Measurements from ENCODE around the gene WASHC2A.
"Not testable (repeated sequence)": the region's sequence is repeated elsewhere in the genome, so short reads cannot be mapped to it uniquely, and the experiment has no call there.

WASHC2A gene

DNA sequence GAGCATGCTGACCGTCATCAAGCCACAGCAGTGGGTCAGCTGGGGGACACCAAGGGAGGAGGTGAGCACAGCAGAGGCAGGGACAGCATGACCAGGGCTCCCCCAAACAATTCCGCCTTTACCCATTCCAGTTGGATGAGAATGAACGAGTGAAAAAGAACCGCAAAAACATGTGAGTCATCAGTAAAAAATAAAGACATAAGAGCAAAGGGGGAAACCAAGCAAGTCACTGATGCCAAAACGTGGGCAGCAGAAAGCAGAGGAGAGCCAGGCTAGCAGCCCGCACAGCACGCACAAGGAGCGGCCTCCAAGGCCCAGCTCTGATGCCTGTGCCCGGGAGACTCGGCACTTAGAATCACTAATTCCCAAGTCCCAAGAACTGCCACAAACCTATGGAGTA is 7.8 kb upstream of the WASHC2A start:
- DNase-seq (ENCODE audit: low read depth, low spot score): not testable (repeated sequence)

GRCh38 chr10:50061548-50061947 is 6.2 kb upstream of the WASHC2A start:
- not testable (repeated sequence) for DNase-seq (ENCODE audit: low read depth, low spot score)

- no peak for DNase-seq (ENCODE audit: low read depth, low spot score)
Observed at GRCh38 chr10:50063100-50063499, 4.7 kb upstream of the WASHC2A start.

GRCh38 chr10:50068352-50068659 is 552 bp downstream of the WASHC2A start:
- not testable (repeated sequence) for DNase-seq (ENCODE audit: low read depth, low spot score)

DNA sequence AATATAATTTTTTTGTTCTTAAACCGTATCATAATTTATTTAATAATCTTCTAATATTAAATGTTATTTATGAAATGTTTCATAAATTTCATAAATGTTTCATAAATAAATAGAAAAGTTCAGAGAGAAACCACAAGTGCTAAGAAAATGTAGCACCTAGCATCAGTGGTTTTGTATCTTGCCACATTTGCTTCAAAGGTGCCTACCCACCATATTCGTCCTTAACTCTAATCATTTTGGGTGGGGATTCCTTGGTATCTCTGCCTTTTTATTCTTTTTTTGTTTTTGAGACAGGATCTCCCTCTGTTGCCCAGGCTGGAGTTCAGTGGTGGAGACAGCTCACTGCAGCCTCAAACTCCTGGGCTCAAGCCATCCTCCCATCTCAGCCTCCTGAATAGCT is 7.4 kb downstream of the WASHC2A start:
- not testable (repeated sequence) for DNase-seq (ENCODE audit: low read depth, low spot score)

DNA sequence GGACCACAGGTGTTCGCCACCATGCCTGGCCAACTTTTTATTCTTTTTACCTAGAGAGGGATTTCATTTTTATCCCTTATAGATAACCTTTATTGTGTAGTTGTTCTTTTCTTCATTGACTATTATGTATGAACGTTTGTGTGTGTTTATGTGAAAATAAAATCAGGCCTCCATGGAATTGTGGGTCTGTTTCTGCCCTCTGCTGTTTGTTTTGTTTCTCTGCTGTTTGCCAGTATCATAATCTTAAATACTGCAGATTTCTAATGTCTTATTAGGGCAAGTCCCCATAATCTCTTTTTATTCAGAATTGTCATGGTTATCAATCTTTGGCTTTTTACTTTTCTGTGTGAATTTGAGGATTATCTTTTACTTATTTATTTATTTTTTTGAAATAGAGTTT is 7.8 kb downstream of the WASHC2A start:
- DNase-seq (ENCODE audit: low read depth, low spot score): not testable (repeated sequence)

DNA sequence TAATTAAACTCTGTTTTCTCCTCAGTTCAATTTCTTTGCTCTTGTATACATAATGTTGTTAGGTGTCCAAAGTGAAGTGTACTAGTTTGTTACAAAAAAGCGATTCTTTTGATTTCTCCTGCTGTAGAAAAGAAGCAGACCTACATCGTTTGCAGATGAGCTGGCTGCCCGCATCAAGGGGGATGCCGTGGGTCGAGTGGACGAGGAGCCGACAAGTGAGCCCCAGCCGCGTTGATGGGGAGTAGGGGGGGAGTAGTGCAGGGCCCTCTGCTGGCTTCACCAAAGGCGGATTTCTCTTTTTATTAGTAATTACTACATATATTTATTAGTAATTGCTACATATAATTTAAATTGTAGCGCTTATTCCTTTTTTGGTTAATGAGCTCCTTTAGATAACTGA is 23.6 kb downstream of the WASHC2A start:
- not testable (repeated sequence) for DNase-seq (ENCODE audit: low read depth, low spot score)

GRCh38 chr10:50092928-50093327 is 25.2 kb downstream of the WASHC2A start:
- not testable (repeated sequence) for DNase-seq (ENCODE audit: low read depth, low spot score)

GRCh38 chr10:50094630-50095029 is 26.9 kb downstream of the WASHC2A start:
- DNase-seq (ENCODE audit: low read depth, low spot score): not testable (repeated sequence)

DNA sequence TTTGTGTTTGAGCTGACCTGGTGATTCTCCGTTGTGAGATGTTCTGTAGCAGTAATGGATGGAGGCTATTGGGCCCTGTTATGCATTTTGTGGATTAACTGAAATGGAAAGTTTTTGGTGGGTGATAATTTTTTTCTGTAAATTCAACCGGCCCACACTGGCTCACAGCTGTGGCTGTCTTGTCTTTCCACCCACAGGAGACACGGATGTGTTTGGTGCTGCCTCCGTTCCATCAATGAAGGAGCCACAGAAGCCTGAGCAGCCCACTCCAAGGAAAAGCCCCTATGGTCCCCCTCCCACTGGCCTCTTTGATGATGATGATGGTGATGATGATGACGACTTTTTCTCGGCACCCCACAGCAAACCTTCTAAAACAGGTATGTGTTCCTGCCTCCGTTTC is 27.6 kb downstream of the WASHC2A start:
- DNase-seq (ENCODE audit: low read depth, low spot score): not testable (repeated sequence)

DNA sequence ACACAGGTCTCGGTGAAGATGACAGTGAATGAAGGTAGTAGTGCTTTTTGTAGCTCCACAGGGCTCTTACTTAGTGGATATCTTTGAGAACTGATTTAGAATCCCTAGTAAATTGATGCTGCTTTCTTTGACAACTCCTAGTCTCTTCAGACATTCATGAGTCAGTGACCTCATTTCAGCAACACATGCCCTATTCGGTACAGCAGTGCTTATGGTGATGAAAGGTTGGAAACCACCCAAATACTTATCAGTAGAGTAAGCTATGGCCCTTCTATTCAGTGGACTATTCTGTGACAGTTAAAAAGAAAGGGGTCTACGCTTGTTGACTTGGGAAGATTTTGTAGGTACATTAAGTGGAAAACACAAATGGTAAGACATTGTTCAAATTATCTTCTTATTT is 29.0 kb downstream of the WASHC2A start:
- not testable (repeated sequence) for DNase-seq (ENCODE audit: low read depth, low spot score)

- not testable (repeated sequence) for DNase-seq (ENCODE audit: low read depth, low spot score)
Observed at GRCh38 chr10:50098645-50099044, 30.9 kb downstream of the WASHC2A start.

- not testable (repeated sequence) for DNase-seq (ENCODE audit: low read depth, low spot score)
Observed at GRCh38 chr10:50101139-50101582, 33.4 kb downstream of the WASHC2A start.

- DNase-seq (ENCODE audit: low read depth, low spot score): not testable (repeated sequence)
Observed at GRCh38 chr10:50101747-50102146, 34.0 kb downstream of the WASHC2A start.

DNA sequence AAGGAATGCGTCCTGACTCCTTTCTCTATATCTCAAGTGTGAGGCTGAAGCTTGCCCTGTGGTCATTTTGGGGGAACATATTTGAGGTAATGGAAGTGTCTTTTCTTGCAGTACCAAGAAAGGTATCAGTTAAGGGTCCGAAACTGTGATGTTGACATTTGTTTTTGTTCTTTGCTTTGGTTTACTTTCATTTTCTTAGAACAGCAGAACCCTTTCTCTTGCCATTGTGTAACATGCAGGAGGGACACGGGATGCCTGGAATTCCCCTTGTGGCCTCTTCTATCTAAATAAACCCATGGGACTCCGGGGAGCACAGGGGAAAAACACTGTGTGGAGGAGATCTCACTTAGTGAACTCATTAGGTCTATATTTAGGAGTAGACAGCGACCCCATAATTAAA is 34.5 kb downstream of the WASHC2A start:
- not testable (repeated sequence) for DNase-seq (ENCODE audit: low read depth, low spot score)

GRCh38 chr10:50108999-50109698 is 41.4 kb downstream of the WASHC2A start:
- DNase-seq (ENCODE audit: low read depth, low spot score): not testable (repeated sequence)

- DNase-seq (ENCODE audit: low read depth, low spot score): not testable (repeated sequence)
Observed at GRCh38 chr10:50112419-50113112, 44.8 kb downstream of the WASHC2A start.

DNA sequence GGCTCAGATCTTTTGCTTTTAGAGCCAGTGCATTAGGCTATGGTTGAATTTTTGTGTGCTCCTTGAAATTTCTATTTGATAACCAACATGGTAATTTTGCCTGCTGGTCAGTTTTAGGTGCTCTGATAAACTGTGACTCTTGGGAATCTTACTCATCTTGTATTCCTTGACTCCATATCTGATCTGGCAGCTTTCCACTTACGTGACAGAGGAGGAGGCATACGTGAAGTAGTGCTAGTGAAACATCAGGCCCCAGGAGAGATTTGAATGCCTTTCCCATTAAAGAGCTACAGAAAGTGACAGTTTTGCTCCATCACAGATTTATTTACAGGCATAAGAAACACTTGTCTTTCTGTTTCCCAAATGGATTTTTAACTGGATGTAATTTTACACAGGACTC is 59.0 kb downstream of the WASHC2A start:
- not testable (repeated sequence) for DNase-seq (ENCODE audit: low read depth, low spot score)

DNA sequence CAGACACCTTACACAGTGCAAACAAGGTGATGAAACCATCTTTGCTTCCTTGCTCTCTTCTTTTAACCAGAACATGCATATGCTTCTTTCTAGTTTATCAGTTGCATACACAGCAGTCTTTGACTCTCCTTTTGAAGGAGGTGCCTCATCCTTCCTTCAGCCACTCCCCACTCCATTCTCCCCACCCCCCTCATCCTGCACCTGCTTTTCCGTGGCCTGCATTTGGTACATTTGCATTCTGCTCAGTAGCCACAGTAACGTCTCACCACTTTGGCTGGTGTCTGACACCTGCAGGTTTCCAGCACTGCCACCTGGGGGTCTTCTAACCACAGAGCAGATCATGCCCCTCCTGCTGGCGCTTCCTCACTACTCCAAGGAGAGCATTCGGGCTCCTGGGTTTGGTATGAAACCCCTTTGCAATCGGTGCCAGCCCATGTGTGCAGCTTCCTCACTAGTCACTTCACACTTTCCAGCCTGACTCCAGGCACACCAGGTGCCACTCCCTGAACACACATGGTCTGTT is 60.1 kb downstream of the WASHC2A start:
- DNase-seq (ENCODE audit: low read depth, low spot score): not testable (repeated sequence)

- DNase-seq (ENCODE audit: low read depth, low spot score): not testable (repeated sequence)
Observed at GRCh38 chr10:50131245-50131965, 63.7 kb downstream of the WASHC2A start.

DNA sequence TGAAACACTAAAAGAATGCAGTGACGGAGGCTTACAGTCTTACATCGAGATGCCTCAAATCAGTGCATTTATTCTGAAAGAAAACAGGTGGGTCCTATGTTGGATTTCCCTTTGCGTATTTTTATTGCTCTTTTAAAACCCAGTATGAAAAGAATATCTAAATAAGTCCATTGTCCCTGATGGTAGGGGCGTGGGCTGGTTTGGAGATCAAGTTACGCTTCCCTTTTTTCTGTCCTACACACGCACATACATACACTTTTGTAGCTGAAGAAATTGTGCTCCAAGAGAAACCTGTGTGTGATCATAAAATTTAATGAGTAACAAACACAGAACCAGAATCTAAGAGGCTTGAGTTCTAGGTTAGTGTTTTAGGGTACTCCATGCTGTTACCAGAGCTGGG is 64.6 kb downstream of the WASHC2A start:
- DNase-seq (ENCODE audit: low read depth, low spot score): not testable (repeated sequence)

DNA sequence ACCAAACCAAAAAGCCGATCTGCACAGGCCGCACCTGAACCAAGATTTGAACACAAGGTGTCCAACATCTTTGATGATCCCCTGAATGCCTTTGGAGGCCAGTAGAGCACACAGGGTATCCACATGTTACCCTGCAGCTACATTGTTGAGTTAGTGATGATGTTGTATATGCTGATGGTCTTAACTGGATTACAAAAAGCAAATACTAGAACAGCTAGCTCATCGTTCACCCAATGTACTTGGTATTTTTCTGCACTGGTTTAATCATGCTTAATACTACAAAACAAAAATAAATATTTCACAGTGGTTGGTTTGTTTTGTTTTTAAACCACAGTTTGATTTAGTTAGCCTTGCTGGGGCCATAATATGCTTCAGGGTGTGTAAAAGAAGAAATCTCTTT is 65.1 kb downstream of the WASHC2A start:
- DNase-seq (ENCODE audit: low read depth, low spot score): not testable (repeated sequence)

Measured in smooth muscle cell of the brain vasculature (primary cell).